Fibroblast of lung (primary cell): ENCODE measurements around the gene FAM222A. TPM values are rescaled to one million over a fixed set of nuclear protein-coding genes. Genes with fewer than 3 reads are reported as not detected.

Experiments used
- DNase-seq, 2 donors: peaks; one replicate each; pipeline versions ENCODE4 v3.0.0 to v3.0.0-alpha.2; 2010; ENCODE audit warnings: low read depth in 2 of 2
- H2AFZ ChIP-seq: 2 replicates; pipeline ENCODE4 v1.5.1; 2012; ENCODE audit warnings: low read length, control low read depth, inconsistent platforms
- H3K27ac ChIP-seq: 2 replicates; pipeline ENCODE4 v1.5.1; 2011; ENCODE audit warnings: low read length, control low read depth; ENCODE audit not compliant: insufficient read depth
- H3K27me3 ChIP-seq: 2 replicates; pipeline ENCODE4 v1.5.1; 2011; ENCODE audit warnings: mild to moderate bottlenecking, low read length; ENCODE audit not compliant: control insufficient read depth, insufficient read depth
- H3K36me3 ChIP-seq: 2 replicates; pipeline ENCODE4 v1.5.1; 2011; ENCODE audit warnings: low read length; ENCODE audit not compliant: control insufficient read depth, insufficient read depth
- H3K4me1 ChIP-seq: 2 replicates; pipeline ENCODE4 v1.5.1; 2011; ENCODE audit warnings: low read length; ENCODE audit not compliant: control insufficient read depth, insufficient read depth; ENCODE audit errors: extremely low read depth
- H3K4me2 ChIP-seq: 2 replicates; pipeline ENCODE4 v1.5.1; 2011; ENCODE audit warnings: low read length, control low read depth; ENCODE audit not compliant: insufficient read depth; ENCODE audit errors: extremely low read depth
- H3K4me3 ChIP-seq, 4 experiments: fragments of 200-600 bp in 1 of 4; sonication (generic) in 1 of 4; replicated peaks in 1 of 4; 2 replicates each; pipeline ENCODE4 v1.5.1; 2011 to 2016; ENCODE audit warnings: low read length in 4 of 4, low read depth in 3 of 4, mild to moderate bottlenecking in 3 of 4, control low read depth in 2 of 4, inconsistent platforms in 1 of 4, mixed read lengths in 1 of 4; ENCODE audit not compliant: insufficient read depth in 1 of 4; ENCODE audit errors: control extremely low read depth in 1 of 4
- H3K79me2 ChIP-seq: 2 replicates; pipeline ENCODE4 v1.5.1; 2012; ENCODE audit warnings: mild to moderate bottlenecking, low read length, inconsistent platforms; ENCODE audit not compliant: control insufficient read depth, insufficient read depth
- H3K9ac ChIP-seq: 2 replicates; pipeline ENCODE4 v1.5.1; 2011; ENCODE audit warnings: mild to moderate bottlenecking, low read length, control low read depth; ENCODE audit not compliant: insufficient read depth
- H3K9me3 ChIP-seq: 2 replicates; pipeline ENCODE4 v1.5.1; 2012; ENCODE audit warnings: low read depth, low read length; ENCODE audit not compliant: control insufficient read depth, insufficient read depth
- H4K20me1 ChIP-seq: 2 replicates; pipeline ENCODE4 v1.5.1; 2011; ENCODE audit warnings: low read length; ENCODE audit not compliant: control insufficient read depth, insufficient read depth; ENCODE audit errors: extremely low read depth
- CTCF ChIP-seq, 2 donors: IDR thresholded peaks in 1 of 2; conservative IDR thresholded peaks in 1 of 2; 1 replicate in 1 of 2; 2 replicates in 1 of 2; pipeline ENCODE4 v1.5.1; 2011 to 2012; ENCODE audit warnings: low read length in 2 of 2, control low read depth in 1 of 2, inconsistent platforms in 1 of 2, low read depth in 1 of 2, mild to moderate bottlenecking in 1 of 2
- EZH2 ChIP-seq: IDR thresholded peaks from 2 replicates; pipeline ENCODE4 v1.5.1; 2012; ENCODE audit warnings: low read length, control low read depth, mild to moderate bottlenecking; ENCODE audit errors: missing control alignments
- polyA plus RNA-seq, 2 donors: library from polyadenylated mRNA; depleted of rRNA in 1 of 2; stranded (reverse) in 1 of 2; unstranded in 1 of 2; fragments of >200 nt; gene quantifications; 2 replicates each; pipeline ENCODE4 v1.2.1, GENCODE V29; 2011 to 2012; ENCODE audit warnings: missing spikeins in 1 of 2
- total RNA-seq: library from RNA; depleted of rRNA; stranded (reverse); fragments of >200 nt; gene quantifications from 2 replicates; pipeline ENCODE4 v1.2.1, GENCODE V29; 2014

Gene FAM222A
- total and polyA plus RNA-seq, 2 donors (not counting 1 experiment from before 2014, with no cell fraction given): 0.05 TPM; not detected in 1

GRCh38 chr12:109726511-109727038, 12.9 kb downstream of the FAM222A start:
- no peak overlapping the region for H3K9ac ChIP-seq
- no peaks in the 10 kb centered on the region for H3K27me3 ChIP-seq
- H3K4me2 ChIP-seq: no peak overlapping the region
- no peaks in the 10 kb centered on the region for H3K36me3 ChIP-seq
- no peaks in the 10 kb centered on the region for H3K4me1 ChIP-seq
- TF ChIP-seq EZH2 (no peak), CTCF (conservative IDR thresholded peaks at IDR 0.05 in 1 of 2, IDR thresholded peaks at IDR 0.05 in 1 of 2; ENCODE audit: low read depth in 1 of 2, low read length in 2 of 2) (no peak)
- no peak for DNase-seq
- H3K4me3 ChIP-seq: no peak overlapping the region
- no peak overlapping the region for H2AFZ ChIP-seq
- no peaks in the 10 kb centered on the region for H3K9me3 ChIP-seq
- no peaks in the 10 kb centered on the region for H3K79me2 ChIP-seq
- no peaks in the 10 kb centered on the region for H4K20me1 ChIP-seq
- no peak overlapping the region for H3K27ac ChIP-seq

- Histone ChIP-seq H3K4me1 (no peaks in the 10 kb centered on the region), H2AFZ (no peak overlapping the region), H3K27ac (no peak overlapping the region), H3K4me2 (no peak overlapping the region), H3K79me2 (no peaks in the 10 kb centered on the region), H3K4me3 (no peak overlapping the region), H3K36me3 (no peaks in the 10 kb centered on the region), H3K9me3 (no peaks in the 10 kb centered on the region), H3K9ac (no peak overlapping the region), H3K27me3 (peaks cover 2% of the 10 kb centered on the region), H4K20me1 (no peaks in the 10 kb centered on the region)
- DNase-seq: no peak
- TF ChIP-seq EZH2 (no peak), CTCF (conservative IDR thresholded peaks at IDR 0.05 in 1 of 2, IDR thresholded peaks at IDR 0.05 in 1 of 2; ENCODE audit: low read depth in 1 of 2, low read length in 2 of 2) (no peak)
Observed at GRCh38 chr12:109727039-109727723, 13.6 kb downstream of the FAM222A start.

GRCh38 chr12:109727746-109728726, 14.4 kb downstream of the FAM222A start:
- Histone ChIP-seq H3K4me1 (no peaks in the 10 kb centered on the region), H3K27me3 (peaks cover 2% of the 10 kb centered on the region), H3K79me2 (no peaks in the 10 kb centered on the region), H3K9ac (no peak overlapping the region), H2AFZ (no peak overlapping the region), H4K20me1 (no peaks in the 10 kb centered on the region), H3K27ac (no peak overlapping the region), H3K9me3 (no peaks in the 10 kb centered on the region), H3K36me3 (no peaks in the 10 kb centered on the region), H3K4me2 (no peak overlapping the region), H3K4me3 (no peak overlapping the region)
- TF ChIP-seq CTCF (conservative IDR thresholded peaks at IDR 0.05 in 1 of 2, IDR thresholded peaks at IDR 0.05 in 1 of 2; ENCODE audit: low read depth in 1 of 2, low read length in 2 of 2) (no peak), EZH2 (no peak)
- DNase-seq: no peak
